Activated naive CD4-positive, alpha-beta T cell (primary cell): ENCODE data around the gene F2RL3.
"Not testable (repeated sequence)": the region's sequence is repeated elsewhere in the genome, so short reads cannot be mapped to it uniquely, and the experiment has no call there.

Experiments used
- DNase-seq, 4 experiments: peaks; one replicate each; lab custom pipeline; 2025; lab: John Stamatoyannopoulos, UW

Gene F2RL3

DNA sequence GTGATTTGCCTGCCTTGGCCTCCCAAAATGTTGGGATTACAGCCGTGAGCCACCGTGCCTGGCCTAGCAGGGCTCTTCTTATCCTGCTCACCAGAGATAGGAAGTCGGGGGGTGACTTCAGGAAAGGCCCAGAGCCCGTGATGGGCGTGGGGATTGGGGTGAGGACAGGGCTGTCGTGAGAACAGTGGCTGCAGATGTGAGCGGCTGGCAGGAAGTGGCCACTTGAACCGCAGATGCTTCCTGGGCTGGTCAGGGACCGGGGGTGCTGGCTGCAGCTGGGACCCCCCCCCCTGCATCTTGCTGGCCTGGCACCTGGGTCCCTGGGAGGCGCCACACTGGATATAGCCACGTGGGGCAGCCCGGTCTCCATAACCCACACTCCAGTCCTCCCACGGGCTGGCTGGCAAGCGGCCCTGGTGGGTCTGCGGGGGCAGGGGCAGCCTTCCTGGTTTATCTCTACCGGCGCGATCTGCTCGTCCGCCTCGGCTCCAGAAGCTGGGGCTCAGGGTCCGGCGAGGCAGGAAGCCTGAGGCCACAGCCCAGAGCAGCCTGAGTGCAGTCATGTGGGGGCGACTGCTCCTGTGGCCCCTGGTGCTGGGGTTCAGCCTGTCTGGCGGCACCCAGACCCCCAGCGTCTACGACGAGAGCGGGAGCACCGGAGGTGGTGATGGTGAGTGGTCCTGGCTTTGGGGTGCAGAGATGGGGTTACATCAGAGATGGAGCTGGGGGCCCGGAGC lies at the start of gene F2RL3:
F2RL3 (plus strand) TSS at position 371 of the 737 bp plus-strand sequence; CDS start at position 562, 191 bp downstream.
- DNase-seq: no peak

DNA sequence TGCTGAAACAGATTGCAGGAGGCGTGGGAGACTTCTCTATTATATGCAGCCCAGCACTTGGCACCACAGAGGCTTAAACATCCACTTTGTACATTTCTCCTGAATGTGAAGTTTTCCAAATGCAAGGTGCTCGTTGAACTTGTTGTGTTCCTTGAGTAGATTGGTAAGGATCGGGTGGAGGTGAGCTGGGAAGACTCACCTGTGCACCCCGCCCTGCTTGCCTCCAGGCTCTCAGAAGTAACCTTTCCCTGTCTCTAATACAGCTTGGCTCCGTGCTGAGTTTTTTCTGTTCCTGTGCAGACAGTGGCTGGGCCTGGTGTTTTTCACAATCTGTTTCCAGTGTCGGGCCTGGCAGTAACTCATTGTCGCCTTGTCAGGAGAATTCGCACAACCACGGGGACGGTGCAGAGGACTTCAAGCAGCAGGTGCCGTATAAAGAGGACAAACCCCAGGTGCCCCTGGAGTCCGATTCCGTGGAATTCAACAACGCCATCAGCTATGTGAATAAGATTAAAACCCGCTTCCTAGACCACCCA lies 47.3 kb upstream of the F2RL3 start:
- no peak for DNase-seq

DNA sequence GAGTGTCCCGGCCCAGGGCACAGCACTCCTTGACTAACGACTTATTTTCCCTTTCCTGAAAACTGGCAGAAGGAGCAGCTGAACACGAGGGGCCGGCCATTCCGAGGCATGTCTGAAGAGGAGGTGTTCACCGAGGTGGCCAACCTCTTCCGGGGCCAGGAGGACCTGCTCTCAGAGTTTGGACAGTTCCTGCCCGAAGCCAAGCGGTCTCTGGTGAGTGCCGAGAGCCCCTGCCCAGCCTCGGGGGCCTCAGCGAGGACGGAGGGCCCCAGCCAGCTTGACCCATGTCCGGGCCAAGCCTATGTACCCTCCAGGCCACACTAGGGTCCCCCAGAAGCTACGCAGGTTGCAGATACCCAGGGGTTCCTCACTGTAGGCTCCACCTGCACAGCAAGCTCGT lies 41.9 kb upstream of the F2RL3 start:
- DNase-seq: no peak

DNA sequence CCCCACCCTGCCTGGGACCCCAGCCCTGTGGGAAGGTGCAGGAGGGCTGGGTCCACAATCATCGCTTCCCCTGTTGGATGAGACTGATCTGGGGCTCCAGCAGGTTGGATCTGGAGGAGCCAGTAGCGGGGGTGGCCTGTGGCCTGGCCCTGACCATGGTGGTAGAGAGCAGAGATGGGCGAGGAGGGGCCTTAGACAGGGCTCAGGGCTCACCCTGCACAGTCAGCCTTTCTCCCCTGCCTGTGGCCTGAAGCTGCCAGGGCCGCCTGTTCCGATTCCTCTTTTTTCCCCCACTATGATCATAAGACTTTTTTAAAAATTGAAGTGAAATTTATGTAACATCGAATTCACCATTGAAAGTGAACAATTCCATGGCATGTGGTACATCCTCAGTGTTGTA lies 41.4 kb upstream of the F2RL3 start:
- no peak for DNase-seq

DNA sequence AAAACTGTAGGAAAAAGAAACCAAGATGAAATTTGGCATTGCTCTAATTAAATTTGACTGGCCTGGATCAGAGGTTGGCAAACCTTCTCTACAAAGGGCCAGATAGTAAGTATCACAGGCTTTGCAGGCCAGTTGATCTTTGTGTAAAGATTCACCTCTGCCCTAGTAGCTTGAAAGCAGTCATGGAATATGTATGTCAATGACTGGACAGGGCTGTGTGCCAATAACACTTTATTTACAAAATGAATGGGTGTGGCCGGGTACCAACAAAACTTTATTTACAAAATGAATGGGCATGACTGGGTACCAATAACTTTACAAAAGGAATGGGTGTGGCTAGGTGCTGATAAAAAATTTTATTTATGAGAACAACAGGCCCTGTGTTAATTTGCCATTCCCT lies 39.6 kb upstream of the F2RL3 start:
- no peak for DNase-seq

DNA sequence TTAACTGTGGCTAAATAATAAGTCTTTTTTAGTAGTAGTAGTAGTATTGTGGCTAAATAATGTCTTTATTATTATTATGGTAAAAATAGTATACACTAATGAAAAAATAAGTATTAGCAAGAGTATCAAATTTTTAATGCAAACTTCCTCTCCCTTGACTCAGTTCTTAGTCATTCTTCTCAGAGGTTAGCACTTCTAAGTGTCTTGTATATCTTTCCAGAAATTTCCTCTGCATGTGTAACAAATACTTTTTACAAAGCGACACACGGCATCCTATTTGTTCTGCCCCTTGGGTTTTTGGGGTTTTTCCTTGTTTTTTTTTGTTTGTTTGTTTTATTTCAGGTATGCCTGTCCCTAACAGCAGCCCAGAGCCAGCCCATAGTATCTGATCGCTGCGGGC lies 38.7 kb upstream of the F2RL3 start:
- no peak for DNase-seq

DNA sequence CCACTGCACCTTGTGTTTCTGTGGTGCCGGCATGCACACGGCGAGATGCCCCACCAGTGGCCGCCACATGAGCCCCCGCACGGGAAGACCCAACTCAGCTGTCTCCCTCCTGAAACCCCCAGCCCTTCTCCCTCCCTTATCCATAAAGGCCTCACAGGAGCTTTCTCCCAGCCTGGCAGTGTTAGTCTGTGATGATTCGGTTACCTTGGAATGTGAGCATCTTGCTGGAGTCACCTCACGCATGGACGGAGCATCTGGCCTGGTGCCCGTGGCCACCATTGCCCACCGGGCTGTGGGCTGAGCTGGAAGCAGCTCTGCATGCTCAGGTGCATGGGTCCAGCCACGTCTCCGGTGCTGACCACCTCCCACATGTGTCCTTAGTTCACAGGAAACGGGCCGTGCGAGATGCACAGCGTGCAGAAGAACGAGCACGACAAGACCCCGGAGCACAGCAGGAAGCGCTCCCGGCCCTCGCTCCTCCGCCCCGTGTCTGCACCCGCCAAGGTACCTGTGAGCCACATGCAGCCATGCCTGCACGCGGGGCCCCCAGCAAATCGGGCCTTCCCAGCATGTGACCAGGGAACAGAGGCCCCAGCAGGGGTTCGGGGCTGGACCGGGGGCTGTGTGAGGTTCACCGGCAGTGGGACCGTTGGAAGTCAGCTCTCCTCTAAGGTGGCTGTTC lies 37.6 kb upstream of the F2RL3 start:
- DNase-seq: no peak

DNA sequence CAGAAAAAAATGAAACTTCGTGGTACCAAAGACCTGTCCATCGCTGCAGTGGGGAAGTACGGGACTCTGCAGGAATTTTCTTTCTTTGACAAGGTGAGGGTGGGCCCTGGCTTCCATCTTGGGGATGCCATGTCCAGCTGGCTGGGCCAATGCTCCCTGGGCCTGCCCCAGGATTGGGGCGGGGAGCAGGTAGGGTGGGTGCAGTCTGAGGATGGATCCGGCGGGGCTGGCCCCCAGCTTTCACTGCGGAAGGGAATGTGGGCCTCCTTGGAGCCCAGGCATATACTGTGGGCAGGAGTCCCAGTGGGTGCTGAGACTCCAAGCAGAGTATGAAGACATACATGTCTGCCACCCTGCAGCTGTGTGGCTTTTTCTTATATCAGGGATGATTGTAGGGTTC lies 35.7 kb upstream of the F2RL3 start:
- DNase-seq: no peak

DNA sequence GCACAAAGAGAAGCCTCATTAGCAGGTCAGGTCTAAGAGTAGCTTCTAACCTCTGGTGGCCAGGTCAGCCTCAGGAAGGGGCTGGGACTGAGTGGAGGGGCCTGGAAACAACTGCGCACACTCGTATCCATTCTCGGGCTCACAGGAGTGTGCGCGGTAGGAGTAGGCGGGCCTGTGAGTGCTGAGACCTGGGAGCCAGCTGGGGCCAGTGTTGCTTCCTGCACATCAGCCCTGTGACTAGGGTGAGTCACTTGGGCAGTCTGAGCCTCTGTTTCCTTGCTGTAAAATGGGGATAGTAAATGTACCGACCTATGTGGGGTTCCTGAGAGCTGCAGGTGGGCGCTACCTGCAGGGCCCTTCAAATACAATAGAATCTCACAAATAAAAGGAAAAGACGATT lies 32.7 kb upstream of the F2RL3 start:
- DNase-seq: no peak

DNA sequence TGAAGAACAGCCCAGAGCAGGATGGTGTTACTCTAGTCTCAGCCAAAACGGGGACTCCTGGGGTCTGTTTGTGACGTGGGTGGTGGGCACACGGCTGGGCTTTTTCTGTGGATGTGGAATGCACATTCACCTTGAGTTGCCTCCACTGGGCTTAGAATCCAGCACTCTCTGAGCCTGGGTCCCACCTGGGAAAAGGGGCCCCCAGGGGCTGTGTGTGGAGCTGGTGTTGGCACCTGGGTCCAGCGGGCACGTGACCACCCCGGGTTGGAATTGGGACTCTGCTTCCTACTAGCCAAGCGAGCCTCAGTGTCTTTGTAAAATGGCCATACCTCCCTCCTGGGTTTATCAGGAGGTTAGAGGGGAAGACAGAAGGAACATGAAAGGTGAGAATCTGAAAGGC lies 29.2 kb upstream of the F2RL3 start:
- no peak for DNase-seq

DNA sequence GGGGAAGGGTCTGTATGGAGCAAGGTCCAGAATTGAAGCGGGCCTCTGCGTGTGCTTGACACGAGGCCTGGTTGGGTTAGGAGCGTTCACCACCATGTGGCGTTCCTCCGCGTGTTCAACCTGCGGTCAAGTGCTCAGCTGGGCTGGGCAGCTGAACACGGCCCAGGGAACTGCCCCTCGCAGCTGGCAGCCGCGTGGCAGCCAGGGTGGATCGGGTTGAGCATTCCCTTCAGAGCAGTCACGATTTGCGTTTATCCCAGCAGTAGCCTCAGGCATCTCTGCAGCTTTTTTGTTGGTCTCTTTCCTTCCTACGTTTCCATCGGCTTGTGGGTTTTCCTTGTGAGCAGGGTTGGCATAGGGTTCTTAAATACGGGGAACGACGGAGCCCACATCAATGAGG lies 28.7 kb upstream of the F2RL3 start:
- DNase-seq: no peak

DNA sequence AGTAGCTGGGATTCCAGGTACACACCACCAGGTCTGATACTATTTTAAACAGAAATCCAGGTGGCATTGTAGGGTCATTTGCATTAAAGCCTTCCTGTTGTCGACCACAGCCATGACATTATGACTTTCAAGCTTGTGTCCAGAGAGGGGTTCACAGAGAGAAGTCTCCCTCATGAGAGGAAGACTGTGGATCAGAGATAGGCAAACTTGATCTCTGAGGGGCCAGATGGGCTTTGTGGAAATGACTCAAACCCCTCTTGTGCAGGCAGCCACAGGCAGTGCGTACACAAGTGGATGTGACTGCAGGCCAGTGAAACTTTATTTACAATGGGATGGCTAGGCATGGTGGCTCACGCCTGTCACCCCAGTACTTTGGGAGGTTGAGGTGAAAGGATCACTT lies 27.8 kb upstream of the F2RL3 start:
- no peak for DNase-seq

DNA sequence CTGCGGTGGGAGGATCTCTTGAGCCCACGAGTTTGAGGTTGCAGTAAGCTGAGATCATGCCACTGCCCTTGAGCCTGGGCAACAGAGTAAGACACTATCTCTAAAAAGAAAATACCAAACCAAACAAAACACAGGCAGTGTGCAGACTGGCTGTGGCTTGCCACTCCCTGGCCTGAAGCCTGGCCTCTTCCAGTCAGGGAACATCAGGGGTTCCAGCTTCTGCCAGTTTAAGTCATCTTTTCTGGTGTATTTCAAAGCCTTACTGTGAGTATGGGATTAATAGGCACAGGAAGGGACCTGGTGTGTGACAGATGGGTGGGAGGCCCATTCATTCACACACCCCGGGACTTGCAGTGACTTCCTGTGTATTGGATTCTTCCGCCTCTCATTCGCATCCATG lies 27.0 kb upstream of the F2RL3 start:
- no peak for DNase-seq

DNA sequence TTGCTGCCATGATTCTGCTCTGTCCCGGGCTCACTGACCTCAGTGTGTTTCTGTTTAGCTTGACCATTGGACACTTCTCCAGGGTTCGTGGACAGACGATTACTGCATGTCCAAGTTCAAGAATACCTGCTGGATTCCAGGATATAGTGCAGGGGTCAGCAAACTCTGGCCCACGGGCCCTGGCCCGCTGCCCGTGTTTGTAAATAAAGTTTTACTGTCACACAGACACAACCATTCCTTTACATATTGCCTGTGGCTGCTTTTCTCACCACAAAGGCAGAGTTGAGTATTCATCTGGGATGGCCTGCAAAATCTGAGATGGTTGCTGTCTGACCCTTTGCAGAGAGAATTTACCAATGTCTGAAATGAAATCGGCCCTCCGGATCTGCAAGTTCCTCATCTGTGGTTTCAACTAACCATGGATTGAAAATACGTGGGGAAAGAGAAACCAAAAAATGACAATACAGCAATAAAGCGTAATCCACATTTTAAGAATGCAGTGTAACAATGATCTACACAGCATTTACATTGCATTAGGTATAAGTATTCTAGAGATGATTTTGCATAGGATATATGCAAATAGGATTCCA lies 25.9 kb upstream of the F2RL3 start:
- DNase-seq: no peak

DNA sequence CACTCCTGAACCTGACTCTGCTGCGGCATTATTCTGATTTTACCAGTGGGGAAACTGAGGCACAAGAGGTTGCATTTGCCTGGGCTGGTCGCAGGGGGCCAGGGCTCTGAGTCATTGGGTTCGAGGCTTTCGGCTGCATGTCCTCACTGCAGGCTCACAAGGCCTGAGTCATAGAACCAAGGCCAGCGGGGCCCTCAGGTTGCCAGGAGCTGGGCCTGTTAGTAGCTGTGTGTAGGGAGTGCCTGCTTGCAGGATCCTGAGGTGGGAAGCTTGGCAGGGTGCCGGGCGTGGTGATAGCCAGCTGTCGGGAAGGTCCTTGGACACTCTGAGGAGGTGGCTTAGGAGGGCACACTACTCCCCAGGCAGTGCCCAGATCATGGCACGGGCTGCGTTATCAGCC lies 21.6 kb upstream of the F2RL3 start:
- DNase-seq: no peak

DNA sequence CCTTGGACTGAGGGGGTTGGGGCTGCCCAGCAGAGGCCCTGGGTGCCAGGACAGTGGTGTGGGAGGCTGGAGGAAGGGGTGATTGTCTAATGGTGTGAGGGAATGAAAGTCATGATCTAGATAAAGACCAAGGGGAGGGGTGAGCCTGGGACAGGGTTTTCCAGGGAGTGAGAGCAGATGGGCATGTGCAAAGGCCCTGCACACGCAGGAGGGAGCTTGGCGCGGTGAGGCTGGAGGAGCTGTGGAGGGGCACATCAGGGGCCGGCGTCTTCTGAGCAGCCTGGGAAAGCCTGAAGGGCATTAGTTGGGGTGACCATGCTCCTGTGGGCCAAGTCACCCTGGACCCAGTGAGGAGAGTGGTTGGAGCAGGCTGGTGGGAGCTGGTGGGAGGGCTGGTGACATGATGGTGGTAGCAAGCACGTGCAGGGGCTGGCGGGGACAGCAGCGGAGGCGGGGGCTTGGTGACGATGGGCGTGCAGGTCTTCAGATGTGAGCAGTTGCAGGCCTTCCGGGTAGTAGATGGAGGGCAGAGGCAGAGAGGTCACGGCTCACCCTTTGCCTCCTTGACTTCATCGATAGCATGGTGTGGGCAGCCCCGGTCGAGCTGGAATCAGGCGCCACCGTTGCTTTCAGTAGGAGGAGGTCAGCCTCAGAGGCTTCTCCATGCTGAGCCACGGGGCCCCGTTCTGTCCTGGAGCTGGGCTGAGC lies 20.2 kb upstream of the F2RL3 start:
- DNase-seq: no peak

DNA sequence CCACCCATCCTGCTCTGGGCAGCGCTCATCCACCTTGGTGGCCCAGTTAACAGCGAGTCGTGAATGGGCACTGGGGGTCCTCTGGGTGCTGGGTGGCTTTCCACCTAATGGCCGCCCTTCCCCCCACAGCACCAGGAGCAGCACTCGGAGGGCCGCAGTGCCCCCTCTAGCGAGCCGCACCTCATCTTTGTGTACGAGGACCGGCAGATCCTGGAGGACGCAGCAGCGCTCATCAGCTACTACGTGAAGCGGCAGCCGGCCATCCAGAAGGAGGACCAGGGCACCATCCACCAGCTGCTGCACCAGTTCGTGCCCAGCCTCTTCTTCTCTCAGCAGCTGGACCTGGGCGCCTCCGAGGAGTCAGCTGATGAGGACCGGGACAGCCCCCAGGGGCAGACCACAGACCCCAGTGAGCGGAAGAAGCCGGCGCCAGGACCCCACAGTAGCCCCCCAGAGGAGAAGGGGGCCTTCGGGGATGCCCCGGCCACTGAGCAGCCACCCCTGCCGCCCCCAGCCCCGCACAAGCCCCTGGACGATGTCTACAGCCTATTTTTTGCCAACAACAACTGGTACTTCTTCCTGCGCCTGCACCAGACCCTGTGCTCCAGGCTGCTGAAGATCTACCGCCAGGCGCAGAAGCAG lies 19.3 kb upstream of the F2RL3 start:
- no peak for DNase-seq

DNA sequence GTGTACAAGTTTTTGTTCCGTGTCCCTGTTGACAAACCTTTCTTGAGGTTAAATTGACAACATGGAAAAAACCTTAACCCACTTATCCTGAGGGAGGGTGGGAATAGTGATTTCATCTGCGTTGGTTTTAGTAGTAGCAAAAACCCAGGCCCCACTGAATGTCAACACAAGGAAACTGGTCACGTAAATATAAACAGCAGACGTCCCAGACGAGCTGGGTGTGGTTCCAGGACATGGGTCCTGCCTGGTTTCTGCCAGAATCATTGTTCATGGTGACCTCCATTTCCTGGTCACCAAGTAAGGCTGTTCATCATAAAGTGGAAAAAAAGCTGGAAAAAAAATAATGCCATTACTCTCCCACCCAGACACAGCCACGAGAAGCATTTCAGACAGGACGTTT lies 16.9 kb upstream of the F2RL3 start:
- DNase-seq: no peak

DNA sequence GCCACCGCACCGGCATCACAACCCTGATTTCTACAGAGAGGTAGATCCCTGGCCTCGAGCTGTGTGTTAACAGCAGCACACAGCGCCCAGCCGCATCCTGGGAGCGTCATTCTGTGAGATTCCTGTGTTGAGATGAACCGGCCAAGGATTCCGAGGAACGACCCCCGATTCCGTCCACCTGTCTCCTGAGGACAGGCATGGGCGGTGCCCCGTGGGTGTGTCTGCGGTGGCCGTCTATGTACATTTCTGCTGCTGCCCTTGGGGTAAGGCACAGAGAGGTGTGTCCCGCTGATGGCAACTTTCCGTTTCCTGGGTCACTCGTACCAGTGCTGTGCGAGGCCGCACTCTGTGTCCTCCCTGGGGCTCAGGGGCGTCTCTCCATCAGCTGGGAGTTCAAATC lies 16.1 kb upstream of the F2RL3 start:
- DNase-seq: no peak

DNA sequence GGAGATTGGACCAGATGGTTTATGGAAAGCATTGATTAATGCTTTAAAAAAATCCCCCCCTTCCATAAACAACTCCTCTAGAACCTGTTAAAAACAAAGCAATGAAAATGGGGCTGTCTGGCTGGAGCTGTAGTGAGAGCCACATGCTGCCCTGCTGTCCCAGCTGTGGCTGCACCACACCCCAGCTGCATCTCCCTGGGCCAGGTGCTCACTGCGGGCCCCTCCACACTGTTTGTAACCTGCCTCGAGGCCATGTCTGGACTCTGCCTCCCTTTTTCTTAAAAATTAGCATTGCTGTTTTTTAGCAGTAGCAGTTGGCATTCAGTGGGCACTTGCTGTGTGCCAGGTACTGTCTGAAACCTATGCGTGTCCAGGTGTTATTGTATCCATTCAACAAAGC lies 15.2 kb upstream of the F2RL3 start:
- no peak for DNase-seq

DNA sequence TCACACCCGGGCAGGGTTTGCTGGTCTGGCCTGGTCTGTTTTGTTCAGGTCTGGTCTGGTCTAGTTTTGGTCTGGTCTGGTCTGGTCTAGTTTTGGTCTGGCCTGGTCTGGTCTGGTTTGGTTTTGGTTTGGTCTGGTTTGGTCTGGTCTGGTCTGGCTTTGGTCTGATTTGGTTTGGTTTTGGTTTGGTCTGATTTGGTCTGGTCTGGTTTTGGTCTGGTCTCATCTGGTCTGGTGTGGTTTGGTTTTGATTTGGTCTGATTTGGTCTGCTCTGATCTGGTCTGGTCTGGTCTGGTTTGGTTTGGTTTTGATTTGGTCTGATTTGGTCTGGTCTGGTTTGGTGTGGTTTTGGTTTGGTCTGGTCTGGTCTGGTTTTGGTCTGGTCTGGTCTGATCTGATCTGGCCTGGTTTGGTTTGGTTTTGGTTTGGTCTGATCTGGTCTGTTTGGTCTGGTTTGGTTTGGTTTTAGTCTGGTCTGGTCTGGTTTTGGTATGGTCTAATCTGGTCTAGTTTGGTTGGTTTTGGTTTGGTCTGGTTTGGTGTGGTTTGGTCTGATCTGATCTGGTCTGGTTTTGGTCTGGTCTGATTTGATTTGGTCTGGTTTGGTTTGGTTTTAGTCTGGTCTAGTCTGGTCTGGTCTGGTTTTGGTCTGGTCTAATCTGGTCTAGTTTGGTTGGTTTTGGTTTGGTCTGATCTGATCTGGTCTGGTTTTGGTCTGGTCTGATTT lies 14.4 kb upstream of the F2RL3 start:
- DNase-seq: no peak

DNA sequence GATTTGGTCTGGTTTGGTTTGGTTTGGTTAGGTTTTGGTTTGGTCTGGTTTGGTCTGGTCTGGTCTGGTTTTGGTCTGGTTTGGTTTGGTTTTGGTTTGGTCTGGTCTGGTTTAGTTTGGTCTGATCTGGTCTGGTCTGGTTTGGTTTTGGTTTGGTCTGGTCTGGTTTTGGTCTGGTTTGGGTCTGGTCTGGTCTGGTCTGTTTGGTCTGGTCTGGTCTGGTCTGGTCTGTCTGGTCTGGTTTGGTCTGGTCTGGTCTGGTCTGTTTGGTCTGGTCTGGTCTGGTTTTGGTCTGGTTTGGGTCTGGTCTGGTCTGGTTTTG lies 13.9 kb upstream of the F2RL3 start:
- DNase-seq: not testable (repeated sequence)
